Choroid plexus epithelial cell (primary cell): ENCODE results near the gene SNTG2.

Source experiments
- DNase-seq: peaks from one replicate; pipeline ENCODE4 v3.0.0-alpha.2; 2010; ENCODE audit warnings: low read depth
- H3K4me3 ChIP-seq: 2 replicates; pipeline ENCODE4 v1.5.1; 2011; ENCODE audit warnings: low read depth, mild to moderate bottlenecking, control low read depth, low read length, moderate library complexity
- TF ChIP-seq, protein P1 (sequence below): conservative IDR thresholded peaks from 2 replicates; pipeline ENCODE4 v1.5.1; 2011; ENCODE audit warnings: low read depth, mild to moderate bottlenecking, control low read depth, inconsistent platforms, low read length, moderate library complexity

Gene SNTG2

DNA sequence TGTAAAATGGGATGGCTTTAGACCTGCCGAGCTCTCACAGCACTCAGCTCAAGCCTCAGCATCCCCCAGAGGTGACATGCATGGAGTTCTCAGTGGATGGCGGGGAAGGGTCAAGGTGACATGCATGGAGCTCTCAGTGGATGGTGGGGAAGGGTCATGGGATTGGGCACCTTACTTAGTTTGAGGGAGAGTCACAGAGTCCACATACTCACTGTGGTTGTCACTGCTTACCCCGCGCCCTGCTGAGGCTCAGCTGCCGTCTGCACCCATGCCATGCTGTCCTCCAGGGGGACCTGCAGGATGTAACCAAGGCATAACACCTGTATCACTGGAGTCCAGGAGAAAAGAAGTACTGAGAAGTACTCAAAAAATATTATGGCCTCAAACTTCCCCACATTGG, 350.4 kb downstream of the SNTG2 start:
- H3K4me3 ChIP-seq, result no peak overlapping the region
- TF ChIP-seq, protein P1, sequence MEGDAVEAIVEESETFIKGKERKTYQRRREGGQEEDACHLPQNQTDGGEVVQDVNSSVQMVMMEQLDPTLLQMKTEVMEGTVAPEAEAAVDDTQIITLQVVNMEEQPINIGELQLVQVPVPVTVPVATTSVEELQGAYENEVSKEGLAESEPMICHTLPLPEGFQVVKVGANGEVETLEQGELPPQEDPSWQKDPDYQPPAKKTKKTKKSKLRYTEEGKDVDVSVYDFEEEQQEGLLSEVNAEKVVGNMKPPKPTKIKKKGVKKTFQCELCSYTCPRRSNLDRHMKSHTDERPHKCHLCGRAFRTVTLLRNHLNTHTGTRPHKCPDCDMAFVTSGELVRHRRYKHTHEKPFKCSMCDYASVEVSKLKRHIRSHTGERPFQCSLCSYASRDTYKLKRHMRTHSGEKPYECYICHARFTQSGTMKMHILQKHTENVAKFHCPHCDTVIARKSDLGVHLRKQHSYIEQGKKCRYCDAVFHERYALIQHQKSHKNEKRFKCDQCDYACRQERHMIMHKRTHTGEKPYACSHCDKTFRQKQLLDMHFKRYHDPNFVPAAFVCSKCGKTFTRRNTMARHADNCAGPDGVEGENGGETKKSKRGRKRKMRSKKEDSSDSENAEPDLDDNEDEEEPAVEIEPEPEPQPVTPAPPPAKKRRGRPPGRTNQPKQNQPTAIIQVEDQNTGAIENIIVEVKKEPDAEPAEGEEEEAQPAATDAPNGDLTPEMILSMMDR, result no peak
- DNase-seq, result no peak

DNA sequence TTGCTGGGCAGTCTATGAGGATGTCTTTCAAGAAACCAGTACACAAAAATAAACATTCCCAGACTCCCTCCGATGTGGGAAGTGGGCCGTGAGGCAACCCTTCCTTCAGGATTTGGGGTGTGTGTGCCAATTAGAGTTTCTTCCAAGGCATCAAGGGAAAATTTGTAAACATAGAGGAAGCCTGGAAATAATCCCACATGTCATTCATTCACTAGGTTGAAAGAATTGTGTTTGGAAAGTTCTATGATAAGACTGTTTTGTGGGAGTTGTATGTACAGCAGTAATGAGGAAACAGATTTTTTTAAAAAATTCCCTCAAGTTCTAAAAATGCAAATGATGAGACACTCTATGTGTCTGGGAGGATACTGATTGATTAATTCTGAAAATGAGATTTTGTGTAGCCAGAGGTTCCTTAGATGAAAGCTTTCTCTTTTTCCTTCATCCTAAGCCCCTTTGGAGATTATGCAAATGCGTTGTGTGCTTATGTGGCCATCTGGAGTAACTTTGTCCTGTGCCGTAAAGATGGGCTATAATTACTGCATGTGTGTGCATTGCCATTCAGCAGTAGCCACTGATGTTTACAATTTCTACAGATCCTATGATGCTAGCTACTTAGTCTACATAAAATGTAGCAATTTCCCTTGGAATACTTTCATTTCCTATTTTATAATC, 354.8 kb downstream of the SNTG2 start:
- TF ChIP-seq, protein P1, result no peak
- DNase-seq, result no peak
- no peak overlapping the region for H3K4me3 ChIP-seq

DNA sequence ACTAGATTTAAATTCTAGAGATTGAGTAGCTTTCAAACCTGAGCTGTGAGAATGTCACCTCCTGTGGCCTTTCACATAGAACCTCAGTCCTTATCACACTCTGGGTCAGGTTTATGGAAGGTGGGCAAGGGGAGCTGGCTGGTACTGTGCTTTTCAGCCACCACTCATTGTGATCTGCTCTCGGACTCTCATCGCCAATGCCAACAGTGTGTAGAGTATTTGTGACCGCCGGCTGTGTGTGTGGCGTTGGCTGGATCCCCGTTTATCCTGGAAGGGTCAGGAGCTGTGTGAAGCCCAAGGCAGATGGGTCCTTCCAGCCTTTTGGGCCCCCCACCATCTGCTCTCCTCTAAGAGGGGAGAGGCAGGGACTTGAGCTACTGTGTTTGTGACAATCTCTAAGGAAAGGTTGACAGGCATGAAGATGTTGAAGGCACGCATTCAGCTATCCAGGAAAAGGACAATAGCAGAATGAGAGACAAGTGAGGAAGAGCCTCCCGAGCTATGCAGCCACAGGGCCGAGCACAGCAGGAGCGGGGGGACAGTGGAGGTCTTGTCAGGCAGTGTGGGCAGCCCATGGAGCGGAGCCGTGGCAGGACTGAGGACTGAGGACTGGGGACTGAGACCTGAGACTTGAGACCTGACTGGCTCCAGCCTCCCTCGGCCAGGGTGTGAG, 355.5 kb downstream of the SNTG2 start:
- H3K4me3 ChIP-seq, result no peak overlapping the region
- TF ChIP-seq, protein P1, result no peak
- no peak for DNase-seq

DNA sequence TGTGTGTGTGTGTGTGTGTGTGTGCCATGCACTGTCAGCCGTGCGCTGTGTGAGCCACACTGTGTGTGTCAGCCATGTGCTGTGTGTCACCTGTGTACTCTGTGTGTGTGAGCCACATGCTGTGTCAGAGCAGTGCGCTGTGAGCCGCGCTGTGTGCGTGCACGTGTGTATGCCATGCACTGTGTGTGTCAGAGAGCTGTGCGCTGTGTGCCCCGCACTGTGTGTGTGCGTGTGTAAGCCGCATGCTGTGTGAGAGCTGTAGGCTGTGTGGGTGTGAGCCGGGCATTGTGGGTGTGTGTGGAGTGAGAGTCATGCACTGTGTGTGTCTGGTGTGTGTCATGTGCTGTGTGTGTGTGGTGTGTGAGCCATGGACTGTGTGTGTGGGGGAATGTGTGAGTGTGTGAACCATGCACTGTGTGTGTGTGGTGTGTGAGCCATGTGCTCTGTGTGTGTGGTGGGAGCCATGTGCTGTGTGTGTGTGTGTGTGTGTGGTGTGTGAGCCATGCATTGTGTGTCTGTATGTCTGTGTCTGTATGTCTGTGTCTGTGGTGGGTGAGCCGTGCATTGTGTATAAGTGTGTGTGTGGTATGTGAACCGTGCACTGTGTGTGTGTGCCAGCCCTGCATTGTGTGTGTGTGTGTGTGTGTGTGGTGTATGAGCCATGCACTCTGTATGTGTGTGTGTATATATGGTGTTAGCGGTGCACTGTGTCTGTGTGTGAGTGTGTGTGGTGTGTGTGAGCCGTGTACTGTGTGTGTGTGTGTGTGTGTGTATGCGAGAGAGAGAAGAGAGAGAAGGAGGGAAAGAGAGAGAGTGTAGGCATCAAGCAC, 356.3 kb downstream of the SNTG2 start:
- no peak for DNase-seq
- TF ChIP-seq, protein P1, result no peak

DNA sequence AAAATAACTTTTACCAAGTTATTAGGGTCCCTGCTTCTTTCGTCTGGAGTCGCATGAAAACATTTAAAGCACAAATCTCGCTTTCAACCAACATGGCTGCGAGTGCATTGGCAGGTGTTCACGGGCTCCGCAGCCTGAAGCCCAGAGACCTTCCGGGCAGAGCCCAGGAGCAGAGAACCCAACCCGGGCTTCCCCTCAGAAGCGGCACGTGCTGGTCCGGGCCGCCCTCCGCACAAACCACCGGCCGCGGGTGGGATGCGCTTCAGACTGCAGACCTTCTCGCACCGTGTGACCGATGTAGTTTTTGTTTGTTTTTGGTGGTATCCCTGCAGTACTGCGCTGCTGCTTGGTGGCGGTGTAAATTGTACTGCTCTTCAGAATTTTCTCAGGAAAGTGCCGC, 357.0 kb downstream of the SNTG2 start:
- TF ChIP-seq, protein P1, result no peak
- H3K4me3 ChIP-seq, result no peak overlapping the region
- DNase-seq, result no peak

More for the DNA sequence above, 356.3 kb downstream of the SNTG2 start:
- H3K4me3 ChIP-seq, result no peak overlapping the region

DNA sequence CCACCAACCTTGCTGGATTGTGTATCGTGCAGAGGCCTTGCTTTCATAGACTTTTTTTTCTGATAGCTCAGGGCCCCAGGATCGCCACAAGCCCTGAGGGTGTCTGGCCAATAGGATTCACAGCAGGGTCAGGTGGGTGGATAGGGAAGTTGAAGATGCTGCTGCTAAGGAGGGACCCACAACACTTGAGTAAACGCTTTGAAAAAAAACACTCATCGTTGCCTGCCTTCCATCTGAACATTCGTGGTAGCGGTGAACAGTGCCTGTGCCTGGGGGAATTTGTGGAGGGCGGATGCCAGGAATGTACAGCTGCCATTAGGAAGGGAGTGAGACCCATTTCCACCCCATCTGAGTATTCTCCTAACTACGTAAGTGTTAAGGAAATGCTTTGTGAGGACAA, 358.0 kb downstream of the SNTG2 start:
- H3K4me3 ChIP-seq, result no peak overlapping the region
- TF ChIP-seq, protein P1, result no peak
- DNase-seq, result no peak
